PC-3 (cell line): ENCODE measurements around the gene TSPAN4.

ENCODE experiments used
- EZH2 ChIP-seq: fragments of 300-600 bp; sonication (generic); IDR thresholded peaks from one replicate; pipeline ENCODE4 v1.6.1; 2017; ENCODE audit warnings: antibody characterized with exemption, mild to moderate bottlenecking, low read length; ENCODE audit not compliant: unreplicated experiment
- EZH2phosphoT487 ChIP-seq: fragments of 300-600 bp; sonication (generic); IDR thresholded peaks from 2 replicates; pipeline ENCODE4 v1.6.1; 2018; ENCODE audit warnings: mild to moderate bottlenecking, antibody characterized with exemption, low read length, borderline replicate concordance
- TF ChIP-seq, protein P1 (sequence below): fragments of 300-600 bp; sonication (generic); conservative IDR thresholded peaks from 2 replicates; pipeline ENCODE4 v1.5.1; 2017; ENCODE audit warnings: antibody characterized with exemption, low read depth, mild to moderate bottlenecking, low read length

DNA sequence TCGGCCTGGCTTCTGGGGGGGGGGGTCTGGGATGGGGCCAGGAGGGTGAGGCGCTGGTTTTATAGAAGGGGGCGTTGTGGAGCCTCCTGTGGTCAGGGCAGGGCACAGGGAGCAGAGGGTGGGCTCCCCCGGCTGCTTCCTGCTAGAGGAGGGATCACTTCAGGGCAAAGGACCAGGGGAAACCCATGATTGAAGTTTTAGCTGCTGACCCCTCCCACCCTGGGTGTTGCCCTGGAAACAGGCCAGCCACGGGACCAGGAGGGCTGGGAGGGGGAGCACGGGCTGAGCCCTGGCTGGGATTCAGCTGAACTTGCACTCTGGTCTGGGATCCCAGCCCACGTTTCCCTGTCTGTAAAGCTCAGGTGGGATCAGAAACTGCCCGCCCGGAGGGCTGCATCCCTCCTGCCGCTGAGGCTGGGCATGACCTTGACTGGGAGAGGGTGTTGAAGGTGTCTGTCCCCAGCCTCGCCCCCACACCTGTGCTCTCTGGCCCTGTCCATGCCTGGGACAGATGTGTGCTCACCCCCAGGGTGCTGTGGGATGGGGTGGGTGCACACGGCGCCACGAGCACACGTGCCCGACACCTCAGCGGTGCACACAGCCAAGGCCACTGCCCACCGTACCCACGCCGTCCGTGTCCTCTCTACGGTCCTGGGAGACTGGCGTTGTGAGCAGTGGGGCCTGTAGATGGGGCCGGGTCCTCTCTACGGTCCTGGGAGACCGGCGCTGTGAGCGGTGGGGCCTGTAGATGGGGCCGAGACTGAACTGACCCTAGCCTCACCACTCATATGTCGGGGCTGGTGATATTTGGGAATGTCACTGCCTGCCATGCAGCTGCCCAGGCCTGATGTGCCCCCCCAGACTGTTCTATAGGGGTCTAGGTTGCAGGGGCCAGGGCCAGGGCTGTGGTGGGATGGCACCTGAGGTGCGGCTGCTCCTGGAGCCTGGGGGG, 2.3 kb downstream of the TSPAN4 start:
- TF ChIP-seq EZH2 (no peak), EZH2phosphoT487 (no peak)
- TF ChIP-seq, protein P1, sequence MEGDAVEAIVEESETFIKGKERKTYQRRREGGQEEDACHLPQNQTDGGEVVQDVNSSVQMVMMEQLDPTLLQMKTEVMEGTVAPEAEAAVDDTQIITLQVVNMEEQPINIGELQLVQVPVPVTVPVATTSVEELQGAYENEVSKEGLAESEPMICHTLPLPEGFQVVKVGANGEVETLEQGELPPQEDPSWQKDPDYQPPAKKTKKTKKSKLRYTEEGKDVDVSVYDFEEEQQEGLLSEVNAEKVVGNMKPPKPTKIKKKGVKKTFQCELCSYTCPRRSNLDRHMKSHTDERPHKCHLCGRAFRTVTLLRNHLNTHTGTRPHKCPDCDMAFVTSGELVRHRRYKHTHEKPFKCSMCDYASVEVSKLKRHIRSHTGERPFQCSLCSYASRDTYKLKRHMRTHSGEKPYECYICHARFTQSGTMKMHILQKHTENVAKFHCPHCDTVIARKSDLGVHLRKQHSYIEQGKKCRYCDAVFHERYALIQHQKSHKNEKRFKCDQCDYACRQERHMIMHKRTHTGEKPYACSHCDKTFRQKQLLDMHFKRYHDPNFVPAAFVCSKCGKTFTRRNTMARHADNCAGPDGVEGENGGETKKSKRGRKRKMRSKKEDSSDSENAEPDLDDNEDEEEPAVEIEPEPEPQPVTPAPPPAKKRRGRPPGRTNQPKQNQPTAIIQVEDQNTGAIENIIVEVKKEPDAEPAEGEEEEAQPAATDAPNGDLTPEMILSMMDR, result no peak
